MM.1S (cell line): ENCODE data around the gene TRAPPC14.

Experiments used
- DNase-seq: peaks from one replicate; pipeline ENCODE4 v3.0.0-alpha.2; 2015
- H2AFZ ChIP-seq: fragments of 300-600 bp; sonication (generic); 2 replicates; pipeline ENCODE4 v1.6.0; 2016; ENCODE audit warnings: antibody characterized with exemption, low read length
- H3F3A ChIP-seq: fragments of 300-600 bp; sonication (generic); 2 replicates; pipeline ENCODE4 v1.6.1; 2016; ENCODE audit warnings: mild to moderate bottlenecking, antibody characterized with exemption, low read length, moderate library complexity, mixed read lengths; ENCODE audit not compliant: insufficient read depth
- H3K27ac ChIP-seq: fragments of 300-600 bp; sonication (generic); 2 replicates; pipeline ENCODE4 v1.5.1; 2016; ENCODE audit warnings: mild to moderate bottlenecking, low read length
- H3K27me3 ChIP-seq: fragments of 300-600 bp; sonication (generic); replicated peaks from 2 replicates; pipeline ENCODE4 v1.6.0; 2016; ENCODE audit warnings: low read length; ENCODE audit not compliant: insufficient read depth
- H3K36me3 ChIP-seq: fragments of 300-600 bp; sonication (generic); replicated peaks from 2 replicates; pipeline ENCODE4 v1.6.1; 2016; ENCODE audit warnings: mild to moderate bottlenecking, low read length, mixed read lengths; ENCODE audit not compliant: insufficient read depth
- H3K4me1 ChIP-seq: fragments of 300-600 bp; sonication (generic); 2 replicates; pipeline ENCODE4 v1.6.1; 2016; ENCODE audit warnings: low read length, mixed read lengths
- H3K4me2 ChIP-seq: fragments of 300-600 bp; sonication (generic); 2 replicates; pipeline ENCODE4 v1.6.0; 2016; ENCODE audit warnings: low read depth, low read length
- H3K4me3 ChIP-seq: fragments of 300-600 bp; sonication (generic); 2 replicates; pipeline ENCODE4 v1.5.1; 2016; ENCODE audit warnings: low read length, mixed read lengths
- H3K79me2 ChIP-seq: fragments of 300-600 bp; sonication (generic); 2 replicates; pipeline ENCODE4 v1.6.1; 2016; ENCODE audit warnings: mixed run types, low read length, mixed read lengths
- H3K9ac ChIP-seq: fragments of 300-600 bp; sonication (generic); 2 replicates; pipeline ENCODE4 v1.6.1; 2016; ENCODE audit warnings: low read length, mixed read lengths
- H3K9me2 ChIP-seq: fragments of 300-600 bp; sonication (generic); replicated peaks from 2 replicates; pipeline ENCODE4 v1.6.1; 2016; ENCODE audit warnings: mild to moderate bottlenecking, low read length, mixed read lengths; ENCODE audit not compliant: insufficient read depth
- H3K9me3 ChIP-seq: fragments of 300-600 bp; sonication (generic); replicated peaks from 2 replicates; pipeline ENCODE4 v1.6.1; 2016; ENCODE audit warnings: mild to moderate bottlenecking, low read length, mixed read lengths; ENCODE audit not compliant: insufficient read depth
- H4K20me1 ChIP-seq: fragments of 300-600 bp; sonication (generic); 2 replicates; pipeline ENCODE4 v1.6.1; 2016; ENCODE audit warnings: mild to moderate bottlenecking, low read length, moderate library complexity, mixed read lengths; ENCODE audit not compliant: insufficient read depth
- CTCF ChIP-seq: fragments of 300-600 bp; sonication (generic); IDR thresholded peaks from 2 replicates; pipeline ENCODE4 v1.5.1; 2016; ENCODE audit warnings: antibody characterized with exemption, low read length, mixed read lengths
- EZH2 ChIP-seq: fragments of 300-600 bp; sonication (generic); optimal IDR thresholded peaks from 2 replicates; pipeline ENCODE3; 2017; ENCODE audit warnings: low read depth, mild to moderate bottlenecking, antibody characterized with exemption, low read length, mixed read lengths
- EZH2phosphoT487 ChIP-seq: fragments of 300-600 bp; sonication (generic); IDR thresholded peaks from 2 replicates; pipeline ENCODE4 v1.6.1; 2018; ENCODE audit warnings: antibody characterized with exemption, low read length

TRAPPC14 gene

GRCh38 chr7:100124301-100125230 lies 34.0 kb downstream of the TRAPPC14 start:
- Histone ChIP-seq H3K27me3 (no peaks in the 10 kb centered on the region), H3F3A (peaks cover 26% of the 10 kb centered on the region), H3K4me2 (no peak overlapping the region), H2AFZ (no peak overlapping the region), H3K27ac (no peak overlapping the region), H3K9me2 (no peaks in the 10 kb centered on the region), H3K9ac (no peak overlapping the region), H3K4me3 (no peak overlapping the region), H3K9me3 (no peaks in the 10 kb centered on the region), H4K20me1 (no peaks in the 10 kb centered on the region), H3K4me1 (peaks cover 16% of the 10 kb centered on the region), H3K79me2 (peaks cover 7% of the 10 kb centered on the region; the same call in 1 of the 2 replicates), H3K36me3 (no peaks in the 10 kb centered on the region)
- DNase-seq = no peak
- TF ChIP-seq EZH2phosphoT487 (no peak), CTCF (no peak), EZH2 (no peak)

GRCh38 chr7:100122568-100122967 lies 36.0 kb downstream of the TRAPPC14 start:
- Histone ChIP-seq H3K9me3 (no peaks in the 10 kb centered on the region), H3K9me2 (no peaks in the 10 kb centered on the region), H3F3A (peaks cover 22% of the 10 kb centered on the region), H3K79me2 (peaks cover 18% of the 10 kb centered on the region), H3K27ac (no peak overlapping the region), H3K27me3 (no peaks in the 10 kb centered on the region), H3K4me2 (no peak overlapping the region), H3K36me3 (no peaks in the 10 kb centered on the region), H4K20me1 (no peaks in the 10 kb centered on the region), H3K4me3 (no peak overlapping the region), H3K4me1 (0 out of 2 replicates have a peak, but pooled peaks cover 6% of the 10 kb centered on the region), H2AFZ (no peak overlapping the region), H3K9ac (no peak overlapping the region)
- no peak for TF ChIP-seq CTCF
- TF ChIP-seq EZH2 = no peak
- TF ChIP-seq EZH2phosphoT487 = no peak
- no peak for DNase-seq

- Histone ChIP-seq H3K9me3 (no peaks in the 10 kb centered on the region), H3K4me1 (0 out of 2 replicates have a peak, but pooled peaks cover 6% of the 10 kb centered on the region), H3K27me3 (no peaks in the 10 kb centered on the region), H4K20me1 (no peaks in the 10 kb centered on the region), H3K36me3 (no peaks in the 10 kb centered on the region), H3K9ac (no peak overlapping the region), H3K27ac (no peak overlapping the region), H3K4me3 (no peak overlapping the region), H2AFZ (no peak overlapping the region), H3K9me2 (no peaks in the 10 kb centered on the region), H3K4me2 (no peak overlapping the region), H3K79me2 (peaks cover 18% of the 10 kb centered on the region), H3F3A (peaks cover 22% of the 10 kb centered on the region)
- no peak for DNase-seq
- TF ChIP-seq EZH2phosphoT487 = no peak
- no peak for TF ChIP-seq CTCF
- TF ChIP-seq EZH2 = no peak
These were observed 36.5 kb downstream of the TRAPPC14 start for GRCh38 chr7:100122067-100122466.
